Calu3 (cell line): ENCODE results near the gene FRAS1. TPM values are rescaled to one million over a fixed set of nuclear protein-coding genes. Genes with fewer than 3 reads are reported as not detected.

Source experiments
- BruUV-seq: library from RNA; stranded (reverse); fragments of 400-500 nt; replicated peaks from 2 replicates; lab custom pipeline; 2021; lab: Mats Ljungman, UMichigan
- CTCF ChIA-PET: fragments of 300-600 bp; sonication (Branson Sonifier 250); formaldehyde crosslinking; loops from one replicate; lab custom pipeline; 2022; ENCODE audit warnings: antibody characterized with exemption; lab: Charles Lee
- DNase-seq: peaks from one replicate; pipeline ENCODE4 v3.0.0; 2022
- H3K27ac Mint-ChIP-seq: one replicate; pipeline ENCODE4 v1.8.0; 2022; ENCODE audit warnings: mixed read lengths; ENCODE audit not compliant: unreplicated experiment
- H3K27me3 Mint-ChIP-seq: one replicate; pipeline ENCODE4 v1.8.0; 2022; ENCODE audit warnings: mixed read lengths; ENCODE audit not compliant: unreplicated experiment
- H3K36me3 Mint-ChIP-seq: one replicate; pipeline ENCODE4 v1.8.0; 2022; ENCODE audit warnings: mild to moderate bottlenecking, moderate library complexity, mixed read lengths; ENCODE audit not compliant: insufficient read depth, unreplicated experiment
- H3K4me1 Mint-ChIP-seq: one replicate; pipeline ENCODE4 v1.8.0; 2022; ENCODE audit warnings: mild to moderate bottlenecking, low read depth, mixed read lengths; ENCODE audit not compliant: unreplicated experiment
- H3K4me3 Mint-ChIP-seq: one replicate; pipeline ENCODE4 v1.8.0; 2022; ENCODE audit warnings: mild to moderate bottlenecking, low read depth, moderate library complexity, mixed read lengths; ENCODE audit not compliant: unreplicated experiment
- H3K9me3 Mint-ChIP-seq: one replicate; pipeline ENCODE4 v1.8.0; 2022; ENCODE audit warnings: low read depth, mixed read lengths; ENCODE audit not compliant: unreplicated experiment
- CTCF ChIP-seq: fragments of 200-600 bp; IDR thresholded peaks from one replicate; pipeline ENCODE4 v1.8.0; 2022; ENCODE audit warnings: antibody characterized with exemption; ENCODE audit not compliant: unreplicated experiment
- intact Hi-C: fragments of 100-400 bp; cut with micrococcal nuclease; formaldehyde crosslinking; loops from one replicate; pipeline ENCODE4 v1.10.0; 2022; ENCODE audit not compliant: unreplicated experiment
- total RNA-seq: library from RNA; stranded (reverse); gene quantifications from 2 replicates; pipeline ENCODE4 v1.2.3, GENCODE V29; 2022

FRAS1 gene
- total RNA-seq, 1 experiment from 2014 or later = 29.4 TPM

DNA sequence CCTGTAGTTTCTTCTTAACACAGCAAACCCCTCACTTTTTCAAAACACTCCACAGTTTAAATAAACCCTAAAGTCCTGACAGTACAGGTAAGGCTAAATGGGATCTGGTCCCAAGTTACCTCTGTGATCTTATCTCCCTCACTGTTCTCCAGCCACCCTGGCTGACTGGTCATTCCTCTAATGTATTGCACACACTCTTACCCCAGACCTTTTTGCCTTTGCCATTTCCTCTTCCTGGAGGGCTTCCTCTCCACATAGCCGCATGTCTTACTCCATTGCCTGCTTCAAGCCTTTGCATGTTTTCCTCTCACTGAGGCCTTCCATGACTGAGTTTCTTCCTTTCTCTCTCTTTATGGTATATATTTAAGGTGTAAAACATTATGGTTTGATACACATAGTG is 474.9 kb downstream of the FRAS1 start:
- Mint-ChIP-seq H3K27me3 (no peaks in the 10 kb centered on the region), H3K36me3 (peaks cover 24% of the 10 kb centered on the region), H3K4me1 (peaks cover 52% of the 10 kb centered on the region), H3K27ac (peak overlapping the region; percentile 100), H3K9me3 (no peaks in the 10 kb centered on the region), H3K4me3 (no peak overlapping the region)
- no peak for TF ChIP-seq CTCF
- intact Hi-C loops = loop anchor here (5.0 kb wide), 1 partner anchor 475 kb away; the partner anchor contains the start of gene FRAS1
- no TSS peak for BruUV-seq
- DNase-seq = no peak
- CTCF ChIA-PET = no interaction called here

DNA sequence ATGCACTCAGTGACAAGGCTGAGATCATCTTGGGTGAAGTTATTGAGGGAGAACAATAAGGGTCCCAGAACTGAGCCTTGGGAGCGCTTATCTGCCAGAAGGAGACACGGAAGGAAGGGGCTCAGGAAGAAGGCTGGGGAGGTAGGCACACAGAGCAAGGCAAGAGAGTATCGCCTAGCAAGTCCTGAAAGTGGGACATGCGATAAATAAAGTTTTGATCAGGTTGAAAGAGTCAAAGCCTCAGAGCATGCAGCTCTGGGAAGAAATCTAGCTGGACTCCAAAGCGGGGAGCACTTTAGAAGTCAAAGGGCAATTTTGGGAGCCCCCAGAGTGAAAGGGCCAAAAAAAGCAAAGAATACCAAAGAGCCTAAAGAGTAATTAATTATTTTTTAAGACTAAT is 476.7 kb downstream of the FRAS1 start:
- H3K27ac Mint-ChIP-seq = peak overlapping the region; percentile 100
- DNase-seq = no peak
- H3K4me1 Mint-ChIP-seq = peaks cover 52% of the 10 kb centered on the region
- H3K36me3 Mint-ChIP-seq = peaks cover 24% of the 10 kb centered on the region
- H3K27me3 Mint-ChIP-seq = no peaks in the 10 kb centered on the region
- BruUV-seq = TSS peak; percentile 92
- no peak for TF ChIP-seq CTCF
- CTCF ChIA-PET = interaction anchor here (0.6 to 1.5 kb wide), 6 partner anchors 9 to 35 kb away, joined by 3 to 8 read pairs (median 4); partner anchors contain the start of gene ANXA3
- peak overlapping the region; percentile 9 for H3K4me3 Mint-ChIP-seq
- no peaks in the 10 kb centered on the region for H3K9me3 Mint-ChIP-seq
- intact Hi-C loops = loop anchor here (1.0 to 5.0 kb wide), 3 partner anchors 18 to 477 kb away; partner anchors contain the start of gene FRAS1

- Mint-ChIP-seq H3K36me3 (peaks cover 24% of the 10 kb centered on the region), H3K4me3 (peak overlapping the region; percentile 15), H3K9me3 (no peaks in the 10 kb centered on the region), H3K27me3 (no peaks in the 10 kb centered on the region), H3K4me1 (peaks cover 52% of the 10 kb centered on the region), H3K27ac (peak overlapping the region; percentile 100)
- intact Hi-C loops = loop anchor here (1.0 to 5.0 kb wide), 3 partner anchors 18 to 477 kb away; partner anchors contain the start of gene FRAS1
- TF ChIP-seq CTCF = no peak
- DNase-seq = peak; percentile 74
- BruUV-seq = no TSS peak
- CTCF ChIA-PET = interaction anchor here (0.6 to 1.5 kb wide), 9 partner anchors 8 to 34 kb away, joined by 3 to 8 read pairs (median 4); partner anchors contain the start of gene ANXA3
These were observed 477.3 kb downstream of the FRAS1 start for GRCh38 chr4:78534286-78534955.

DNA sequence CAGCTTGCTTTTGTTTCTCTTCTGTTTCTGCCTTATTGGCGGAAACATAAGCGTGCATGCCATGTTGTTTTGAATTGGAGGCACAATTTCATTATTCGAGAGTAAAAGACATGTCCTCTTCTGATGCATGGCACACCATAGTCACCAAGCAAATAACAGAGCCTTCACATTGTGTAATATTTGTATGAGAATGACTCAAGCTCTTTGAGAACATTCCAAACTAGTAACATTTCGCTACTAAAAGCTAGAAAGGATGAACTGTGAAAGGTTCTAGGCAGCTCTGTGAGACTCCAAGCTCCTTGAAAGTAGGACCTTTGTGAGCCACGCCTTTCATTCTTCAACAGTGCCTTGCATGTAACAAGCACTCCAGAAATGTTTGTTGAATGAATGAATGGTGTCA is 485.2 kb downstream of the FRAS1 start:
- Mint-ChIP-seq H3K9me3 (peaks cover 6% of the 10 kb centered on the region), H3K4me1 (peaks cover 43% of the 10 kb centered on the region), H3K27me3 (no peaks in the 10 kb centered on the region), H3K4me3 (no peak overlapping the region), H3K36me3 (peaks cover 8% of the 10 kb centered on the region), H3K27ac (peak overlapping the region; percentile 68)
- CTCF ChIA-PET = interaction anchor here (1.9 kb wide), 1 partner anchor 8 kb away, joined by 5 read pairs; no protein-coding TSS in a partner anchor
- BruUV-seq = no TSS peak
- no peak for TF ChIP-seq CTCF
- DNase-seq = no peak
- intact Hi-C loops = no loop called here
